ENCODE measurements around the gene C12orf60.

The C12orf60 gene

DNA sequence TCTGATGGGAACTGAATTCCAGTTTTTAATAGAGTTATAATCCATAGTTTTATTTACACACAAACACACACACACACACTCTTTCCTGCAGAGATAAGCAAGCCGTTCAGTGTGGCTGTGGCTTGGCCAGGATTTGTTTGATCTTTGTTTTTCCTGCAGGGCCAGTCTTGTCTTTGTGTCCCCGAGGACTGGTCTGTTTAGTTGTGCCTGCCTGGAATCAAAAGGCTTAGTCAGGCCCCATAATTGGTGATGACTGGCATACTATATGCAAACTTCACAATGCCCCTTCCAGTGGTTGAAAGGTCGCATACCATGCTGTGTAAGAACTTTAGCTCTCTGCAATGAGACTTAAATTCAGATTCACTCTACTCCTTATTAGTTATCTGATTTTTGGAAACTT is 26.2 kb upstream of the C12orf60 start:
- DNase-seq (ENCODE audit: low spot score) = no peak

DNA sequence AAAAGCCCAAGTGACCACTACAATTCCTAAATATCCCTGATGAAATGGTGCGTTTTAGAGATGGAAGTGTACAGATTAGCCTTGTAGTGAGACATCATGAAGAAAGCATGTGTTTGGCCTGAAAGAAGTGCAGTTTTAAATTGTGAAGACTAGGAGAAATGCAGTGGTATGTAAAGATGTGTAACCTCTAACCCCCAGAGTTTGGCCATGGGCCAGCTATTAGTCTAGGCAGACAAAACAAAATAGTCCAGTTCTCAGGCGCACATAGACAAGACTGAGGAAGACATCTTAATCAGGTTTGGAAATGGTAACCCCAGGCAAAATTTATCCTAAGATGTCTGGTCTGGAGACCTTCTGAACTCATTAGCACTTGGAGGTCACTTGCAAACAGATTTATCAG is 23.6 kb upstream of the C12orf60 start:
- no peak for DNase-seq (ENCODE audit: low spot score)

DNA sequence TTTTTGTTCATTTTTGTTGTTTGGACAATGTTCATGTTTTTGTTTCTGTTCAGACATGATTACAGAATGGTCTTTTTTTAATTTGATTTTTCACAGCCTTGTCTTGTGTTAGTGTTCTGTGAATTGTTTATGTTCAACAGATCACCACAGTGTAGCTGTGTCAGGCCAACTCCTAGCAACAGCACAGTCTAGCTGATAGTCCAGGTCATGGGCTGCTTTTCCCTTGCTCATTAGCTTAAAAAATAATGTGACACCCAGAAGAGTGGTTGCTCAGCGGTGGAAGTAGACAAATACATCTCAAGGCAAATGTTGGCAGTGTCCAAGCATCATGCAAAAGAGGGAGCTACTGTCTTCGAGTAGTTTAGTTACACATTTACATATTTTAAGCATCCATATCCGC is 22.6 kb upstream of the C12orf60 start:
- no peak for DNase-seq (ENCODE audit: low spot score)

DNA sequence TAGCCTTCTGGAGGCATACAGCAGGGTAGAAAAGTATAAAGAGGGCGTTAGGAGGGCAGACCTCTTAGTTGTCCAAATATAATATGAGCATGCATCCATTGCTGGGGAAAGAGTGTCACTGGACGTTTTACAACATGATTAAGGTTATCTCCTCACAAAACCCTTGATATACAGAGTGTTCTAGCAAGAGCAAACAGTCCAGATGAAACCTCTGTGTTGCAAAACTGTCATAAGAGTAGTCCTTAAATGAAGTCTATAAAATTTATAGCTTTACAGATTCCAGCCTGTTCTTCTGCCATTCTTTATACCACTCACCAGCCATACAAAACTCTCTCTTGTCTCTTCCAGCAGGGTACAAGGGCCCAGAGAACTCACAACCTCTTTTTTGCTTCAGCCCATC is 21.9 kb upstream of the C12orf60 start:
- DNase-seq (ENCODE audit: low spot score) = no peak

DNA sequence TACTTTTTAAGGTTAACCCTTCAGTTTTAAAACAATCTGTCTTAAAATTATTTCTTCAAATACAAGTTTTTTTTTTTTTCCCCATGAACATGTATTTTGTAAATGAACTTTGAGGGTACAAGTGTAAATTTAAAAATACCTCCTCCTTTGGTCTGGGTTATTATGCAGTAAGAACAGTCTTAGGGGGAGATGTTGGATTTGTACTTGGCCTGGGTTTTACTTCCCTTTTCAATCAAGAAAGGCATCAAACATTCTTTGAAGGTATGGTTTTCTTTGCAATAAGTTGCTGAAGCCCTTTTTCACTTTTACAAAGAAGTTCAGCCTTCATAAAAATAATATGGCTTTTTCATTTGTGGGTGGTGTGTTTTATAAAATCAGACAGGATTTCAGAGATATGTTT is 20.7 kb upstream of the C12orf60 start:
- no peak for DNase-seq (ENCODE audit: low spot score)

DNA sequence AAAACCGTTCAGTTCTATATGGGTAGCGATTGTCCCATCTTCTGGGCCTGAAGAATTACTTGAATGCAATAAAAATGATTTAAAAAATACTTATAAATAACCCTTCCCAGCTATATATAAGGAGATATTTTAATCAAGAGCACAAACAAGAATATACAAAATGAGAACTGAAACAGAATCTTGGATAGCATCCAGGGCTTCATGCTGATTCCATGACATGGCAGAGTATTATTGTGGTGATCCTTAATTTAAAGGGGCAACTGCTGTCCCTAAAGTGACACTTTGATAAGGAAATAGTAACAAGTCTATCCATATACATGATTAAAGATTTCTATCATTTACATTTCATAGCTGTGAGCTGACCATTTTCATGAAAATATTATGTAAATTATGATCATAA is 19.0 kb upstream of the C12orf60 start:
- no peak for DNase-seq (ENCODE audit: low spot score)

- no peak for DNase-seq (ENCODE audit: low spot score)
These were observed 17.9 kb upstream of the C12orf60 start for GRCh38 chr12:14785568-14785967.

- DNase-seq (ENCODE audit: low spot score) = no peak
These were observed 8.4 kb upstream of the C12orf60 start for GRCh38 chr12:14795028-14795448.

DNA sequence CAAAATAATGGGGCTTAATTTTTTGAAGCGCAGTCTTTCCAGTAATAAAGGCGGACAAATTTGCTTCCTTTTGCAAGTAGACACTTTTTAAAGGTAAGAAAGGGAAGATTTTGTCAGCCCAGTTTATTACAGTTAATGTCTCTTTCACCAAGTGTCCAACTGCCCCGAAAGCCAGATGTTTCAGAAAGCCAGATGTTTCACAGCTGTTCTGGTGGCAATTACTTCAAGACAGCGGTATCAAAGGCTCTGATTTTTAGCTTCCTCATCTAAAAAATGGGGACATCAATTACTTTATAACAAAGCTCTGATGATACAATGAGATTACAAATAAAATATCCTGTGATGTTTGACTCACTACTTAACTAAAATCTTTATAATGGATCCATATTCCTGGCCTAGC is 1.2 kb upstream of the C12orf60 start:
- no peak for DNase-seq (ENCODE audit: low spot score)

DNA sequence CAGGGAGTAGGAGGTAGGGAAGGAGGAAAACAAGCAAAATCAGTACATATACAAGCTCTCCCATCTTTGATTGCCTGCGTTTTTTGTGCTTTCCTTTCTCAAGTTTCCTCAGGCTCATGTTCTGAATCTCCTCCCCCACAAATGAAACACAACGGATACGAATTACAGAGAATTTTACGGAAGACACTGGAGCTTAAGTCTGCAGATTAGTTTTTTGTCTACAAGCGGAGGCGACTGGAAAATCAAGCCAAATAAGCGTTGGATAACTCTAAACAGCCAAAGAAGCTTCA is 804 bp upstream of the C12orf60 start:
- DNase-seq (ENCODE audit: low spot score) = no peak

DNA sequence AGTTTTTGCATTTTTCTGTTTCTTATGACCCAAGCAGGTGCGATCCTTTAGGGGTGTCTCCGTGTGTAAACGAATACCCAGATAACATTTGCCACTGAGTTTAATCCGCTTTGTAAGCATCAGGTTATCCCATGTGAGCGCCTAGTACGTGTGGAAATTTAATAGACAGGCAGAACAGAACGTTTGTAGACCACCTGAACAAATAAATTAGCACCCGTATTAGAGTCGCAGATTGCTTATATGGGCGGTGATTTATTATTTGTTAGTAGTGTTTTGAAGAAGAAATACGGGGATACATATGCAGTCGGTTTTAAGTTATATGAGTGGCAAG is 325 bp downstream of the C12orf60 start:
- DNase-seq (ENCODE audit: low spot score) = no peak

GRCh38 chr12:14810167-14810952 is 6.9 kb downstream of the C12orf60 start:
- DNase-seq (ENCODE audit: low spot score) = no peak

- no peak for DNase-seq (ENCODE audit: low spot score)
These were observed 7.5 kb downstream of the C12orf60 start for GRCh38 chr12:14810953-14811483.

GRCh38 chr12:14811486-14811885 is 8.0 kb downstream of the C12orf60 start:
- DNase-seq (ENCODE audit: low spot score) = no peak

- DNase-seq (ENCODE audit: low spot score) = no peak
These were observed 10.5 kb downstream of the C12orf60 start, which contains the start of gene SMCO3 for GRCh38 chr12:14814014-14814413. Gene SMCO3 (minus strand): TSS chr12:14814182. CDS start chr12:14806680, 7,502 bp downstream.

DNA sequence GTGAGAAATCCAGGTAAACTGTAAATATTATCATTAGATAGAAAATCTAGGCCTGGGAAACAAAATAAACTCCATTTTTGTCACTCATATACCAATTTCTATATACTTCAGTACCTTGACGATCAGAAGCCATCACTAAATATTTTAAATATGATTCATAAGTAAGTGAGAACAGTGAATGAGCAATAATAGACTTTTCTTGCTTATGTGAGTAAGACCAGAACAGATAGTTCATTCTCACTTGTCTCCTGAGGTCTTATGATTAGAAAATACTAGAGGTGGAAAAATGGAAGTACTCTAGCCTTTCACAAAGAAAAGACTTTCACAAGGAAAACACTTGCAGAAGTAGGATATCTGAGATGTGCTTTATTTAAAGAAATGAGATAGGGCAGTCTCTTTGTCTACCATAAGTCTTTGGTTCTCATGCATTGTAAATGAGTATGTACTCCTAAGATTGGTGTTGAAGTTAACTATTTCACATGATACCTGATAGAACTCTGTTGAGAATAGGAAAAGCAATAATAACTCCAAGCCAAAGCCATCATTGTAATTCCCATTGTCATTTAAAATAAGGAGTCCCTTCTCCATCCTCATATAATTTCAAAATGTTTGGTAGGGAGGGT is 20.7 kb downstream of the C12orf60 start:
- DNase-seq (ENCODE audit: low spot score) = no peak

DNA sequence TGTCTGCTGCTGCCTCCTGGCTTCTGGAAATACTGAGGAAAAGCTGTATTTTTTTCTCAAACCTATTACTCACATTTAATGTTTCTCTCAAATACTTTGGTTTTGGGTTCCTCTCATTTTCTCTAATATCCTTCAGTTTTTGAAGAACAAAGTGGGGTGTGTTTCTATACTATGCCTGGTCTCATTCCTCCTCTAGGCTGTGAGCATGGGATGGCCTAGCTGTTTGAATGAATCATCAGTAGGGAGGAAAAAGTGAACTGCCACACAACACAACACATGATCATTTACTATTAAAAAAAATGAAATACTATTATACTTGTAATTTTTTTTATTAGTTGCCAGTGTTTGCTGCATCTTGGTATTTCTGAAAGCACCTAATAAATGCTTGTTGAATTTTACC is 21.8 kb downstream of the C12orf60 start:
- DNase-seq (ENCODE audit: low spot score) = no peak

DNA sequence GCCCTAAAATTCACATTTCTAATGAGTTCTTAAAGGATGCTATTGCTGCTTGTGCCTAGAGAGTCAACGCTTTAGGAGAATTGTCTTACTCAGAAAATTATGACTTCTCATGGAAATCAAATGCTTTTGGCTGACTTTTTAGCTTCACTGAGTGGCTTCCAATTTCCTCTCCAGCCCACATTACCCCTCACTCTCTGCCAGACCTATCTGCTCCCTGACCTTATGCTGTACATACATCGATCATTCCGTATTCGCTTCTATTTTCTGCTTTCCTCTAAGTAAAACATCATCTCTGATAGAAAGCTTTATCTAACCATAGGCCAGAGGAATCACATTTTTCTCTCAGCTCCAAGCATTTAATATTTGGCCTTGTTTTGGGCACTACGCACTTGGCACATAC is 23.0 kb downstream of the C12orf60 start:
- no peak for DNase-seq (ENCODE audit: low spot score)

GRCh38 chr12:14827043-14827442 is 23.6 kb downstream of the C12orf60 start:
- DNase-seq (ENCODE audit: low spot score) = no peak

DNA sequence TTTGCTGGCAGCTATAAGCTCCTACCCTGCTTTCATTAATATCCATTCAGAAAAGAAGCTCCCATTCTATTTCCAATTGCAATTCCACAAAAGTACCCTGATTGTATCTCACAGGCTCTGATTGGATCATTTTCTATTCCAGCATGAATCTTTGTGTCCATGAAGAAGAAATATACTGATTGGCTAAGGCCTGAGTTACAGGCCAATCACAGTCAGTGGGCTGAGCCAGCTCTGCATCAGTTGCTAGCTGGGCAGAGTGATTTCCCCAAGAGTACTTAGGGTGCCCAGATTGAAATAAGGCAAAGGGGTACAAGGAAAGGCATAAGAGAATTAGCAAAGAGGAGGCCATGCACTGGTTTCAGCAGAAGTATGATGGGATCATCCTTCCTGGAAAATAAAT is 25.4 kb downstream of the C12orf60 start:
- DNase-seq (ENCODE audit: low spot score) = peak; percentile 25

- no peak for DNase-seq (ENCODE audit: low spot score)
These were observed 29.9 kb downstream of the C12orf60 start for GRCh38 chr12:14833336-14833735.

DNA sequence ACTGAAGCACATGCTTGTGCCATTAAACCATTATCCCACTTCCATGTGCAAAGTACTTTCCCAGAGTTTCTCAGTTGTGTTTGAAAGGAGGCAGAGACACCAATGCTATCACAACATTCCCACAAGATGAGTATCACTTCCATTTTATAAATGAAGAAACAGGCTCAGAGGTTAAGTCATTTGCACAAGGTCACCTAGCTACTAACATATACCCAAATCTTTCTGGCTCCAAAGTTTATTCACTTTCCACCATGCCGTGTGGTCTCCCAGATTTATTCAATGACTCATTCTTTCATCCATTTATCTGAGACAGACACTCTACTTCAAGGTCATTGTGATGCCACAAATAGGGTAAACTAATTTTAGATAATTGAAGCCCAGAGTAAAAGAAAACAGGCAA is 30.5 kb downstream of the C12orf60 start:
- DNase-seq (ENCODE audit: low spot score) = no peak

GRCh38 chr12:14834509-14834908 is 31.0 kb downstream of the C12orf60 start:
- DNase-seq (ENCODE audit: low spot score) = no peak
